ENCODE results near the gene ANKRD39.

The ANKRD39 gene

GRCh38 chr2:96822786-96823185 is 35.0 kb downstream of the ANKRD39 start:
- POLR2A ChIA-PET: no interaction called here
- no peak for TF ChIP-seq CTCF (IDR thresholded peaks at IDR 0.05; ENCODE audit: insufficient read depth, low read length, missing control alignments)
- CTCF ChIA-PET: interaction anchor here (1.2 to 2.0 kb wide), 2 partner anchors 14 to 62 kb away, joined by 3 to 6 read pairs; partner anchors contain the start of gene CNNM4
- no peak for DNase-seq (ENCODE audit: low read depth, low spot score)
- no peak overlapping the region for H3K4me3 ChIP-seq (ENCODE audit: low read depth, low read length)

- POLR2A ChIA-PET: interaction anchor here (1.0 kb wide), 1 partner anchor 37 kb away, joined by 3 read pairs; the partner anchor contains the start of gene ANKRD39
- no peak for TF ChIP-seq CTCF (IDR thresholded peaks at IDR 0.05; ENCODE audit: insufficient read depth, low read length, missing control alignments)
- H3K4me3 ChIP-seq (ENCODE audit: low read depth, low read length): no peak overlapping the region
- DNase-seq (ENCODE audit: low read depth, low spot score): no peak
- CTCF ChIA-PET: interaction anchor here (1.0 to 2.5 kb wide), 5 partner anchors 15 to 130 kb away, joined by 3 to 9 read pairs (median 3); partner anchors contain the start of genes ANKRD39 and CNNM4
These were observed 36.6 kb downstream of the ANKRD39 start for GRCh38 chr2:96821113-96821675.

- DNase-seq (ENCODE audit: low read depth, low spot score): no peak
- POLR2A ChIA-PET: no interaction called here
- H3K4me3 ChIP-seq (ENCODE audit: low read depth, low read length): no peak overlapping the region
- TF ChIP-seq CTCF (IDR thresholded peaks at IDR 0.05; ENCODE audit: insufficient read depth, low read length, missing control alignments): no peak
- CTCF ChIA-PET: interaction anchor here (1.0 to 2.5 kb wide), 5 partner anchors 20 to 131 kb away, joined by 3 to 9 read pairs (median 3); partner anchors contain the start of gene ANKRD39
These were observed 37.8 kb downstream of the ANKRD39 start for GRCh38 chr2:96819876-96820511.

GRCh38 chr2:96819128-96819875 is 38.5 kb downstream of the ANKRD39 start:
- no peak for TF ChIP-seq CTCF (IDR thresholded peaks at IDR 0.05; ENCODE audit: insufficient read depth, low read length, missing control alignments)
- ChIA-PET POLR2A (no interaction called here), CTCF (interaction anchor here (0.8 to 2.5 kb wide), 4 partner anchors 19 to 132 kb away, joined by 3 to 9 read pairs (median 4); partner anchors contain the start of gene ANKRD39)
- H3K4me3 ChIP-seq (ENCODE audit: low read depth, low read length): no peak overlapping the region
- no peak for DNase-seq (ENCODE audit: low read depth, low spot score)

GRCh38 chr2:96817882-96818281 is 39.9 kb downstream of the ANKRD39 start:
- CTCF ChIA-PET: interaction anchor here (0.8 to 2.2 kb wide), 6 partner anchors 20 to 133 kb away, joined by 3 to 9 read pairs (median 4); partner anchors contain the start of gene ANKRD39
- DNase-seq (ENCODE audit: low read depth, low spot score): no peak
- no peak overlapping the region; the same call in 1 of the 2 replicates for H3K4me3 ChIP-seq (ENCODE audit: low read depth, low read length)
- no peak for TF ChIP-seq CTCF (IDR thresholded peaks at IDR 0.05; ENCODE audit: insufficient read depth, low read length, missing control alignments)
- POLR2A ChIA-PET: no interaction called here
